HepG2 (cell line): ENCODE results near the gene ZNF585A. TPM values are rescaled to one million over a fixed set of nuclear protein-coding genes. Genes with fewer than 3 reads are reported as not detected.

ENCODE experiments used
- ARHGAP35 ChIP-seq: sonication (generic); formaldehyde crosslinking; IDR thresholded peaks from 2 replicates; pipeline ENCODE4 v1.9.0; 2022; ENCODE audit warnings: mild to moderate bottlenecking, inconsistent platforms, moderate library complexity, missing genetic modification reagents, borderline replicate concordance
- ATAD3A ChIP-seq: sonication (generic); formaldehyde crosslinking; IDR thresholded peaks from 2 replicates; pipeline ENCODE4 v1.4.0; 2020; ENCODE audit warnings: missing genetic modification reagents
- ATF2 ChIP-seq: sonication (generic); formaldehyde crosslinking; IDR thresholded peaks from 2 replicates; pipeline ENCODE4 v1.4.0; 2020; ENCODE audit warnings: missing genetic modification reagents
- CBX2 ChIP-seq, 2 experiments: fragments of 200-600 bp in 1 of 2; sonication (generic); formaldehyde crosslinking in 1 of 2; IDR thresholded peaks; 2 replicates each; pipeline versions ENCODE4 v1.7.0 to v1.8.1; 2018 to 2022; ENCODE audit warnings: low read depth in 2 of 2, low read length in 1 of 2, mild to moderate bottlenecking in 1 of 2, missing genetic modification reagents in 1 of 2
- CENPBD1 ChIP-seq: sonication (generic); formaldehyde crosslinking; IDR thresholded peaks from 2 replicates; pipeline ENCODE4 v1.8.0; 2022; ENCODE audit warnings: missing genetic modification reagents, low read depth, mild to moderate bottlenecking, borderline replicate concordance
- HES4 ChIP-seq: sonication (generic); formaldehyde crosslinking; IDR thresholded peaks from 2 replicates; pipeline ENCODE4 v1.9.0; 2021; ENCODE audit warnings: mild to moderate bottlenecking, missing genetic modification reagents, borderline replicate concordance
- KMT2B ChIP-seq: IDR thresholded peaks from 2 replicates; pipeline ENCODE4 v1.6.1; 2016; ENCODE audit warnings: missing genetic modification reagents, missing compliant biosample characterization
- PATZ1 ChIP-seq: sonication (generic); formaldehyde crosslinking; IDR thresholded peaks from 2 replicates; pipeline ENCODE4 v1.4.0; 2020; ENCODE audit warnings: missing genetic modification reagents
- SIX1 ChIP-seq: sonication (generic); formaldehyde crosslinking; IDR thresholded peaks from 2 replicates; pipeline ENCODE4 v1.4.0; 2020; ENCODE audit warnings: missing genetic modification reagents, borderline replicate concordance
- SP140L ChIP-seq: sonication (generic); formaldehyde crosslinking; IDR thresholded peaks from 2 replicates; pipeline ENCODE4 v1.4.0; 2020; ENCODE audit warnings: missing genetic modification reagents, borderline replicate concordance
- ZBTB49 ChIP-seq: sonication (generic); formaldehyde crosslinking; IDR thresholded peaks from 2 replicates; pipeline ENCODE4 v1.4.0; 2020; ENCODE audit warnings: missing genetic modification reagents, borderline replicate concordance
- ZFX ChIP-seq: sonication (generic); formaldehyde crosslinking; IDR thresholded peaks from 2 replicates; pipeline ENCODE4 v1.4.0; 2020; ENCODE audit warnings: mild to moderate bottlenecking, low read depth, missing genetic modification reagents, moderate library complexity
- ZNF275 ChIP-seq: sonication (generic); formaldehyde crosslinking; IDR thresholded peaks from 2 replicates; pipeline ENCODE4 v1.8.0; 2022; ENCODE audit warnings: missing genetic modification reagents, mild to moderate bottlenecking, inconsistent platforms, borderline replicate concordance
- ZSCAN21 ChIP-seq: sonication (generic); formaldehyde crosslinking; IDR thresholded peaks from 2 replicates; pipeline ENCODE4 v1.8.0; 2022; ENCODE audit warnings: mild to moderate bottlenecking, missing genetic modification reagents, moderate library complexity, borderline replicate concordance
- polyA plus RNA-seq, 8 experiments: library from polyadenylated mRNA; depleted of rRNA in 3 of 8; stranded (reverse) in 7 of 8; unstranded in 1 of 8; fragments of >200 nt; fragmentation: Illumina TruSeq in 4 of 8; extraction: Trizol in 4 of 8; gene quantifications; 2 replicates each; pipeline versions ENCODE4 v1.2.1 to v1.2.3, GENCODE V29; 2011 to 2016; ENCODE audit warnings: low read depth in 4 of 8, missing spikeins in 1 of 8, mixed read lengths in 1 of 8; ENCODE audit not compliant: insufficient read depth in 1 of 8
- total RNA-seq, 5 experiments: library from RNA; depleted of rRNA; stranded (reverse); fragments of >200 nt; fragmentation: Illumina TruSeq; extraction: Trizol; gene quantifications; 2 replicates each; pipeline ENCODE4 v1.2.3, GENCODE V29; 2016; ENCODE audit warnings: low read depth in 1 of 5

Gene ZNF585A
- total and polyA plus RNA-seq, 2 of the 13 experiments (the other 11 are each of a cell fraction or from before 2014, with no cell fraction given), result 7.1 to 8.5 TPM

- TF ChIP-seq ATF2 (CRISPR knock-in tag) (no peak), ZBTB49 (no peak), PATZ1 (CRISPR knock-in tag) (no peak), HES4 (CRISPR knock-in tag) (0 out of 2 replicates have a peak, but pooled peaks have one; percentile 60), ARHGAP35 (CRISPR knock-in tag) (0 out of 2 replicates have a peak, but pooled peaks have one; percentile 72), KMT2B (CRISPR knock-in tag) (peak; percentile 93), SIX1 (CRISPR knock-in tag) (no peak), ZSCAN21 (CRISPR knock-in tag) (no peak), ZNF275 (CRISPR knock-in tag) (no peak), ATAD3A (CRISPR knock-in tag) (no peak), SP140L (CRISPR knock-in tag) (no peak), CENPBD1 (CRISPR knock-in tag) (no peak), ZFX (peak; percentile 93), CBX2 (IDR thresholded peaks at IDR 0.05; ENCODE audit: low read depth, low read length) (no peak), CBX2 (CRISPR knock-in tag; IDR thresholded peaks at IDR 0.05; ENCODE audit: low read depth) (no peak)
Measured at GRCh38 chr19:37217775-37218591, 45.5 kb upstream of the ZNF585A start, which contains the start of gene ZNF383 (continued).
